IPS-NIHi11 (cell line): Measurements from ENCODE around the gene IRF3.

Source experiments
- DNase-seq: peaks from one replicate; pipeline ENCODE4 v3.0.0; 2012; ENCODE audit warnings: mixed read lengths, low spot score

Gene IRF3

DNA sequence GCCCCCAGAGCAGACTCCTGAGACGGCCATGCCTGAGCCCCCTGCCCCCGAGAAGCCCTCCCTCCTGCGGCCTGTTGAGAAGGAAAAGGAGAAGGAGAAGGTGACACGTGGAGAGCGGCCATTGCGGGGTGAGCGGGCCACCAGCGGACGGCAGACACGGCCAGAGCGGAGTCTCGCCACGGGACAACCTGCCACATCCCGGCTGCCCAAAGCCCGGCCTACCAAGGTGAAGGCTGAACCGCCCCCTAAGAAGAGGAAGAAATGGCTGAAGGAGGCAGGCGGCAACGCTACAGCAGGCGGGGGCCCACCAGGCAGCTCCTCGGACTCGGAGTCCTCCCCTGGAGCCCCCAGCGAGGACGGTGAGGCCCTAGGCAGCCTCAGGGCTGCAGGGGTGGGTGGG, 49.8 kb downstream of the IRF3 start:
- DNase-seq: no peak

DNA sequence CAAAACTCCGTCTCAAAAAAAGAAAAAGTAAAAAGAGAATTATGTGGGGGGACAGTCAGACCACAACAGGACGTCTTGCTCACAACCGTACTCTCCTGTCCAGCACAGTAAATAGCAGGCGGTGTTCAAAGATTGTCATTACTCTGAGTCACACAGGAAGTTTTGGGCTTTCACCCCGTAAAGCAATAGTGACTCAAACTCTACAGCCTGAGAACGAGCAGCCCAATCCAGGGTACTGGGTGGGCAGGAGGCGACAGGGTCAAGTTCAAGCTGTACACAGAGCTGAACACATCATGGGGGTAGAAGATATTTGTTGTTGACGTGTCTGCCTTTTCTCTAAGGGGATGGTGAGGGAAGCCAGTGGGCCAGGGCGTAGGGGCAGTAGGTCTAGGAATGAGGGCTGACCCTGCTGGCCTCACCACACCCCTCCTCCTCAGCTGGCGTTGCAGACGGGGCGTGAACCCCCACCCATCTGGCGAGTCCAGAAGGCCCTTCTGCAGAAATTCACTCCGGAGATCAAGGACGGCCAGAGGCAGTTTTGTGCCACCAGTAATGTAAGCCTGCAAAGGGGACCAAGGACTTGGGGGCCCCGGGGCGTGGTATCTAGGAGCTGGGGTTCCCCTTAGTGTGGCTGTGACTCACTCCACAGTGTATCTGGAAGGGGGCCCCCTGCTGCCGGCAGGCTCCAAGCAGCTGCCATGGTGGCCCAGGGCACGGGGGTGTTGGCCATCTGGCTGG, 51.4 kb downstream of the IRF3 start:
- no peak for DNase-seq

DNA sequence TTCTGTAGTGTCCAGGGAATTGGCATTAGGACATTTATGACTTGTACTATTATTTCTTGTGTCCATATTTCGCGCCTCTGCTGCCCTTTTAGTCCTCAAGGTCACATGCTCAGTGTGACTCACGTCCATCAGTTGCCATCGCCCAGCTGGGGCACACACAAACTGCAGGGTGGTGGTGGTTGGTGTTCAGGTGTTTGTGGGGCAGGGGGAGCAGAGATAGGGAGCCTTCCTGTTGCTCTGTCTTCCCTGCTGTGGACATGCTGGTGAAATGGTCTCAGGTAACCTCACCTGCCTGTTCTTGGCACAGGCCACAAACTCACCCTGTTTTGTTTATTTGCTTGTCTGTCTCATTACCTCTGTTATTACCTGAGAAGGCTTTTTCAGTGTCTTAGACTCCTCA, 52.3 kb downstream of the IRF3 start:
- DNase-seq: no peak
